Left kidney (tissue), 2 donors: ENCODE data around the gene TAMALIN. TPM values are rescaled to one million over a fixed set of nuclear protein-coding genes. Genes with fewer than 3 reads are reported as not detected.

ENCODE experiments used
- DNase-seq: peaks from one replicate; pipeline ENCODE4 v3.0.0-alpha.2; 2013
- polyA plus RNA-seq: library from polyadenylated mRNA; unstranded; fragments of 120-200 nt; gene quantifications from one replicate; pipeline ENCODE4 v1.2.1, GENCODE V29; 2013; ENCODE audit not compliant: insufficient read length

Gene TAMALIN
- polyA plus RNA-seq, 1 donor = 23.4 TPM

DNA sequence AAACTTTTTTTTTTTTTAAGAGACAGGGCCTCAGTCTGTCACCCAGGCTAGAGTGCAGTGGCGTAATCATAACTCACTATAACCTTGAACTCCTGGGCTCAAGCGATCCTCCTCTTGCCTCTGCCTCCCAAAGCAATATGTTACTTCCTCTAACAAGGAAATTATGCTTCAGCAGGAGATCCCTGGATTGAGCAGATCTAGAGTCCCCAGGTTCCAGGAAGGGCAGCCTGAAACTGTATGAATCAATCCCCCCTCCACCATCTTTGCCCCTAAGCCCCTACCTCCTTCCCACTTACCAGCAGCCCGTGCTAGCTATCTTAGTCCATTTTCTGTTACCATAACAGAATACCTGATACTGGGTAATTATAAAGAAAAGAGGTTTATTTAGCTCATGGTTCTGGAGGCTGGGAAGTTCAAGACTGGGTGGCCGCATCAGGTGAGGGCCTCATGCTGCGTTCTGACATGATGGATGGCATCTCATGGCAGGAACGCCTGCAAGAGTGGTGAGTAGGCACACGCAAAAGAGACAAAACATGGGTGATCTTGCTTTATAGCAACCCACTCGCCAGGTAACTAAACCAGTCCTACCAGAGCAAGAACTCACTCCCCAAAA, 5.0 kb downstream of the TAMALIN start:
- DNase-seq = no peak

DNA sequence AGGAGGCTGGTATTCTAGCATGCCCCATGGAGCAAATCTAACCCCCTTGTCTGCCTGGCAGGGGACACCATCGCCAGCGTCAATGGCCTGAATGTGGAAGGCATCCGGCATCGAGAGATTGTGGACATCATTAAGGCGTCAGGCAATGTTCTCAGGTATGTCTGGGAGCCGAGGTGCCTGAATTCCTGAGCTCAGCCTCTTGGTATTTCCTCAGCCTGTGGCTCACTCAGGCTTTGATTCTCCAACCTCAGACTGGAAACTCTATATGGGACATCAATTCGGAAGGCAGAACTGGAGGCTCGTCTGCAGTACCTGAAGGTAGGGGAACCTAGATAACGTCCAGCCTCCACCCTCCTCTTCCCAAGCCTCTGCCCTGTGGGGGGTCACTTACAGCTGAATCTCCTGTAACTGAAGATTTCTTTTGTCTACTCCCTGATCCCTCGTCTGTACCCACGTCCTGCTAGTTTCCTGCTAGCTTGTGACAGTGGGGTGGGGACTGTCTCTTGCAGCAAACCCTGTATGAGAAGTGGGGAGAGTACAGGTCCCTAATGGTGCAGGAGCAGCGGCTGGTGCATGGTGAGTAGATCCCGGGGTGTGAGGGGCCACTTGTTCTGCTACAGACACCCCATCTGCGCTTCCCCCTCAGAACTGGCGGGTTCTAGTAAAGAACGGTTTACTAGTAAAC, 7.0 kb downstream of the TAMALIN start:
- DNase-seq = no peak

DNA sequence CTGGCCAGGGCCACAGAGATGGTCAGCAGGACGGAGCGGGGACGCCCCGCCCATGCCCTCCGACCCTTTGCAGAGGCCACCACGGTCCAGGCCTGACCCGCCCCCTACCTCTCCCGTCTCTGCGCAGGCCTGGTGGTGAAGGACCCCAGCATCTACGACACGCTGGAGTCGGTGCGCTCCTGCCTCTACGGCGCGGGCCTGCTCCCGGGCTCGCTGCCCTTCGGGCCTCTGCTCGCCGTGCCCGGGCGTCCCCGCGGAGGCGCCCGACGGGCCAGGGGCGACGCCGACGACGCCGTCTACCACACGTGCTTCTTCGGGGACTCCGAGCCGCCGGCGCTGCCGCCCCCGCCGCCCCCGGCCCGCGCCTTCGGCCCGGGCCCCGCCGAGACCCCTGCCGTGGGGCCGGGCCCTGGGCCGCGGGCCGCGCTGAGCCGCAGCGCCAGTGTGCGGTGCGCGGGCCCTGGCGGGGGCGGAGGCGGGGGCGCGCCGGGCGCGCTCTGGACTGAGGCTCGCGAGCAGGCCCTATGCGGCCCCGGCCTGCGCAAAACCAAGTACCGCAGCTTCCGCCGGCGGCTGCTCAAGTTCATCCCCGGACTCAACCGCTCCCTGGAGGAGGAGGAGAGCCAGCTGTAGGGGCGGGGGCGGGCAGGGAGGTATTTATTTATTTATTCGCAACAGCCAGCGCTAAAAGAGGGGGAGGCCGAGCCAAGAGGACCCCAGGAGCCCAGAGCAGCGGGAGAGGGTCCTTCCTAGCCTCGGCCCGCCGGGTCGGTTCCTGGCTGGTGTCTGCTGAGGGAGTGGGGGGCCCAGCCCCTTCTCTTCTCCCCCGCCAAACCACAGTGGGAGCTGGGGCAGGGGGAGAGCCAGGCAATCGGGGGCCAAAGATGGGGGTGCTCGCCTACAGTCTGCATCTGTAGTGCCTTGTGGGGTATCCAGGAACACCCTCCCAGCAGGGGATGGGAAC, 8.1 kb downstream of the TAMALIN start:
- no peak for DNase-seq

DNA sequence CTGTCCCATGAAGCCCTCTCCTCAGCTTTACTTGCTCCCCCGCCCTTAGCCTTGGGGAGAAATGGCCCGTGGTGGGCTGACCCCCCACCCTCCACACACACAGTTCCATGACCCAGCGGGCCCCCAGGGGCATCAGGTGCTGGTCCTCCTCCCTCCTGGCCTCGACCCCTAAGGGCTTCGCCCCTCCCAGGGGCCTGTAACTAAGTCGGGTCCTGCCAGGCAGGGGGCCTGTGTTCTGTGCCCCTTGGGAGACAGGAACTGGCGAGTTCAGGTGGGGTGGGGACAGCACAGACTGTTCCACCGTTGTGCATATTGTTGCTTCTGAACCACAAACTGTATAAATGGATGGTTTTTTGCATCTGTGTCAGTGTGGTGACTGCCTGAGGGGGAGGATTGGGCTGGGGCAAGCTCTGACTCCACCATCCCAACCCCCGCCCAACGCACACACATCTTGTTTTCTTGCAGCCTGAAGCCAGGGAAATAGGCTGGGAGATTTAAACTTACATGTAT, 8.8 kb downstream of the TAMALIN start:
- no peak for DNase-seq

DNA sequence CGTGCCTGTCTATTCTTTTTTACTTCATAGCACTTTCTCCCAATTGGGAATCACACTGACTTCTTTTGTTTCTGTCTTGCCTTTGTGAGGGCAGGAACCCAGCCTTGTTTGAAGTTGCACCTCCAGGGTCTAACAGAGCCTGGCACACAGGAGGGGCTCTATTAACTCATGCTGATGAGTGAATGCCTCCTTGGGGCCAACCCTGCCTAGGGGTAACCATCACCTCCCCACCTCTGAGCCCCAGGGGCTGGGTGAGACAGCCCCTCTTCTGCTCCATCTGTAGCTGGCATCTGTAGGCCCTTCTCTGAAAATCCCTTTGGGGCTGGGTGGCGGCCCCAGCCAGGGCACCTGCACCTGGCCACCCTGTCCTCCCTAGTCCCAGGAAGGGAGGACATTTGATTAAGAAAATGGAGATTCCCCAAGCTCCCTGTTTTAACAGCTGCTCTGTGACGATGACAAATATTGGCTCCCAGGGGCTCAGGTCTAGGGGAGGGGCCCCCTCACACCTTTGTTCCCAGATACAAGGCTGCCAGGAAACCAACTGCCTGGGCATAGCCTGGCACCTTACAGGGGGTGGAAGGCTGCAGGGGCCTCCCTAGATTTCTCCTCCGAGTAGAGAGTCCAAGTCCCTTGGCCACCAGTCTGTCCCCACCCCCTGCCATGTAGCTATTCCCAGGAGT, 11.8 kb downstream of the TAMALIN start:
- DNase-seq = no peak

DNA sequence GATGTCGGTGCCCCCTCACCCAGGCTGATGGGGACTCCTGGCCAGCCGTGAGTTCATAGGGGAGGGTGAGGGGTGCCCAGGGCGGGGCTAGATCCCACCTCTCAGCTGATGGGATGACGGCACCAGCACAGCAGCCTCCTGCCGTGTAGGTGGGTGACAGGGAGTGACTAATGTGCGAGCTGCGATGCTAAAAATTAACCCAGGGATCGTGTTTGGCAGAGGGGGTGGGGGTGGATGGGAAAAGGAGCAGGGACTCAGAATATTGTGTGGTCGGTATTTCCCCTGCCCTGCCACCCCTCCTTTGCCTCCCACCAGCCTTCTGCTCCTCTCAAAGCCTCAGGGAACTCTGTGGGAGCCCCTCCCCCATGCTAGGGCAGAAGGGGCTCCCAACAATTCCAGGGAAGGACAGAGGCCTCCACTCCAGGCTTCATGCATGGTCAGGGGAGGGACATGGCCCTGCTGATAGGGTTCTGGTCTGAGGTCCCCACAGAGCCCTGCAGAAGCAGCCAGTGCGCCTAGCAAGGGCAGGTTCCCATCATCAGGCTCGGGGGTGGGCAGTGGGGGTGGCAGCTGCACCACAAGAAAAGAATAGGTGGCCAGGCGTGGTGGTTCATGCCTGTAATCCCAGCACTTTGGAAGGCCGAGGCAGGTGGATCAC, 12.5 kb downstream of the TAMALIN start:
- DNase-seq = no peak

DNA sequence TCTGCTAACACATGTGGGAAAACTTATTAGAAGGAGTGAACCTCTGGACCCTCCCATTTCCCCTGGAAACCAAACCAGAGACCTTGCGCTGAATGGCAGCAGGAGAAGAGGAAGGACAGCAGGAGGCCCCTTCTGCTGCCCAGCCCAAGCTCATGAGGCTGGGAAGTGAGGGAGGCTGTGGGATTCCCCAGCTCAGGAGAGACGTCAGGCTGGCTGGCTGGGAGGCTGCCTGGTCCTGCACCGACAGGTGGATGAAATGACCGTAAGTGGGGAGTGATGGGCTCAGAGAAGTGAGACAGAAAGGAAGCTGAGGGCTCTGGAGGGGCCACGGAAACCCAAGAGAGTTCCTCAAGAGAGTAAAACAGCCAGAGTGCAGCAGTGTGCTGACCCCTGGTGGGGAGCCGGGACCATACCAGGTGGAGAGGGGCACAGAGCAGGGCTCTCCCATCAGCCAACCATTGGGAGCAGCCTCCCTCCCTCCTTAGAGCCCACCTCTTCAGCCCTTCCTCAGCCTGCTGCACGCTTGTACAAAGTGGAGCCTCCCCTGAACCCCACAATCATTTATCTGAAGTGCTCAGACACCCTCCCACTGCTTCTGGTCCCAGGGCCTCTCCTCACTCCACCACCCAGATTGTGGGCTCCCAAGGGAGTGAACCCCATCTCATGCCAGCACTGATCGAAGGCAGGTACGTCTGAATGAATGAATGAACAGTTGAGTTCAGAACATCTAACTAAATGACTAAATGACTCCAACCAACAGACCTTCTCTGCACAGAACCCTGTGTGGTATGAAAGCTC, 14.0 kb downstream of the TAMALIN start:
- no peak for DNase-seq

DNA sequence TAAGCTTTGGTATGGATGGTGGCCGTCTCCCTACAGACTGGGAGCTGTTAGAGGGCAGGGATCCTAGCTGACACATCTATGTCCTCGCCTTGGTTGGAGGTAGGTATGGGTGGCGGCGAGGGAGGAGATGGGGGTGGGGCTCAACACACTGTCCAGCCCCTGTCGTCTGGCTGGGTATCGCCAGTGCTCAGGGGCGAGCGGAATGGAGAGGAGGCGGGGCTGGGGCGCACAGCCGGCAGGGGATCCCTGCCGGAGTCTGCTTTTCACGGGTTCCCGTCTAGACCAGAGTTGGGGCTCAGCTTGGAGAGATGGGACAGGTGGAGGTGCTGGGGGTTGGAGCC, 16.1 kb downstream of the TAMALIN start:
- DNase-seq = no peak

DNA sequence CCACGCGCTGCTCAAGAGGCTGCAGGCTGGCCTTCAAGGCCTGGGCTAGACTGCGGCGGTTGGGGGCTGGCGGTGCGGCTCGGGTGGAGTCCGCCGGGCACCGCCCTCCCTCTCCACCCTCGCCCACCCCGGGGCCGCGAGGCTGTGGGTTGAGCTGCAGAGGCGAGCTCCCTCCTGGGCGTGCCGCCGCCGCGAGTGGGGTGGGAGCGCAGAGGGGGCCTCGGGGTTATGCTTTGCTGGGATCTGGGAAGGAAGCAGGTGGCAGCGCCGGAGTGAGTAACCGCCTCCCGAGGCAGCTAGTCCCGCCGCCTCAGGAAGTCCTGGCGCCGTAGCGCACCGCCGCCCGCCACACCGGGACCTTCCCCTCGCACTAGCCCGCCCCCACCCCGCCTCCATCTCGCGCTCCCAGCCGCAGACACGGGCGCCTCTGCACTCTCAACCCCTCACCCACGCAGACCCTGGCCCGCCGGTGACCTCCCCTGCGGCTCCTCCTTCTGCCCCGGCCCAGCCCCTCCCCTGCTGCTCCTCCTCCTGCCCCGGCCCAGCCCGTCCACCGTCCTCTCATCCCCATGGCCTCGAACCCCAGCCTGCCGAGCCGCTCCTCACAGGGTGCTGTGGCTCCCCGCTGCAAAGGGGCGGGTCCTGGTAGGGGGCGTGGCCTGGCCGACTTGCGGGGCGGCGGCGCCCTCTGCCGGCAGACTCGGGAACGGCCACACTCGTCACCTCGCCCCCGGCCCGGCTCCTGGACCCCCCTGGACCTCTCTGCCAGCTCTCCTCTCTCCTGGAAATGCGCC, 16.6 kb downstream of the TAMALIN start:
- no peak for DNase-seq

DNA sequence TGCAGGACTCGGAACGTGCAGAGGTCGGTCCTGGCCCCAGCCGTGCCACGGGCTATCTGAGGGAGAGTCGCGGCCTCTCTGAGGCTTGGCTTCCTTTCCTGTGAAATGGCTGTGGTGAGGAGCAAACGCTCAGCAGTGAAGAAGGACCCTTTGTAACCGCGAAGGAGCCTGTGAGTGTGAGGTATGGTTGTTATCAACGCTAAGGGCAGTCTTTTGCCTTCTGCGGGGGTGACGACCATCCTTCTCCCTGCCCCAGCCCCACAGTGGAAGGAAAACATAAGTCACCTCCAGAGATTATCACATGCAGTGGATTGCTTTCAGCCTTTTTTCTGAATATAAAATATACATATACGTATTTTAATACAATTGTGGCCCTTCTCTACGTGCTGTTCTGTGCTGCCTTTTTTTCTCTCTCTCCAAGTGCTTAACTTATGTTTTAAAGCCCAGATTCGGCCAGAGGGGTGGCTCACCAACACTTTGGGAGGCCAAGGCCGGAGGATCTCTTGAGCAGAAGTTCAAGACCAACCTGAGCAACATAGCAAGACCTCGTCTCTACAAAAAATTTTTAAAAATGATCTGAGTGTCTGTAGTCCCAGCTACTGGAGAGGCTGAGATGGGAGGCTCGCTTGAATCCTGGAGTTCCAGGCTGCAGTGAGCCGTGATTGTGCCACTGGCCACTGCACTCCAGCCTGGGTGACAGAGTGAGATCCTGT, 17.4 kb downstream of the TAMALIN start:
- DNase-seq = no peak

DNA sequence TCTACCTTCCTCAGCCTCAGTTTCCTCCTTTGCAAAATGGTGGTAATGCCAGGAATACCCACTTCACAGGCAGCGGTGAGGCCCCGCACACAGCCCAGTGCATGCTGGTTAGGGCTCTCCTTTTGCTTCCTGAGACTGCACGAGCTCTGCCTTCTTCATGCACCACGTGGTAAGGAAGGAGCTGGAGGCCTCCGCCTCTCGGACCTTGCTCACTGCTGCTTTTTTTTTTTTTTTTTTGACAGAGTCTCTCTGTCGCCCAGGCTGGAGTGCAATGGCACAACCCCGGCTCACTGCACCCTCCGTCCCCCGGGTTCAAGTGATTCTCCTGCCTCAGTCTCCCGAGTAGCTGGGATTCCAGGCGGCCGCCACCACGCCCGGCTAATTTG, 18.1 kb downstream of the TAMALIN start:
- DNase-seq = no peak

DNA sequence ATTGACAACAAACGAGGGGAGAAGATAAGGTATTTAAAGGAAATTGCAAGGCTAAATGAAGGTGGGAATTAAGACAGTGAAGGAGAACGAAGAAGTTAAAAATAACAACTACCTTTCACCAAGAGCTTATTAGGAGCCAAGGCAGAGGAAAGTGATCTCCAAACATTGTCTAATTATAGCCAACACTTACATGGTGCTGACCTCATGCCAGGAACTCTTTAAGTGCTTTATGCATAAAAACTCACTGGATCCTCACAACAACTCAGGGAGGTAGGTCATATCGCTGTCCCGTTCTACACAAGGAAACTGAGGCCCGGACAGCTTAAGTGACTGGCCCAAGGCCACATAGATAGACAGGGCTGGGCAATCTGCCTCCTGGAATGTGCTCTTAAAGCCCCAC, 19.5 kb downstream of the TAMALIN start:
- no peak for DNase-seq

DNA sequence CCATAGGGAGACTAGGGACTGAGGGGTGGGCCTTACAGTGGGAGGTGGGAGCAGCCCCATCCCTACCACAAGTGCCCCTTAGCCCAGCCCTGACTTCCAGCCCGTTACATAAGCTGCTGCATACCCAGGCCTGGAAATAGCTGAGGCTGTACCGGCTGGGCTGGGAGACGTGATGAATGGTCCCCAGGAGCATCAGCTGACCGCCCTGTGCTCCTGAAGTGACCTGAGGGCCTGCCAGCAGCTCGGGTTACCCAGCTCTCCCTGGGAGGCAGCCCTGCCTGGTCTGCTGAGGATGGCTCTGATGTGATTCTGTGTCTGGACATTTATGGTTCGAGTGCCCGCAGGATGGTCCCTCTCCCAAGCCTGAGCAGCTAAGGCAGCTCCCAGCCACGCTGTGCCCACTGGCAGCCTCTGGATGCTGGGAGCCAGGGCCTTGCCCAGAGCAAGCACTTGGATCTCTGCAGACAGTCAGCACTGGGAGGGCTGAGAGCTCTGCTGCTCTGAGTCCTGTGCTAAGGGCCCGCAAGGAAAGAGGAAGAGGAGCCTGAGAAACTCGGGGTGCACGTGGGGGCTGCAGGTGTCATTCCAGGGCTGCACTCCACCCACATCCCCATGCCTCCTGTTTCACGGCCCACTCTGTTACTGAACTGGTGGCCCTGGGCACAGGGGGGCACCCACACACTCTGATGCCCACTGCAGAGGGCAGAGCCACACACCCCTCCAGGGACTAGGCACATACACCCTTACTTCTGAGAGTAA, 20.5 kb downstream of the TAMALIN start:
- no peak for DNase-seq

DNA sequence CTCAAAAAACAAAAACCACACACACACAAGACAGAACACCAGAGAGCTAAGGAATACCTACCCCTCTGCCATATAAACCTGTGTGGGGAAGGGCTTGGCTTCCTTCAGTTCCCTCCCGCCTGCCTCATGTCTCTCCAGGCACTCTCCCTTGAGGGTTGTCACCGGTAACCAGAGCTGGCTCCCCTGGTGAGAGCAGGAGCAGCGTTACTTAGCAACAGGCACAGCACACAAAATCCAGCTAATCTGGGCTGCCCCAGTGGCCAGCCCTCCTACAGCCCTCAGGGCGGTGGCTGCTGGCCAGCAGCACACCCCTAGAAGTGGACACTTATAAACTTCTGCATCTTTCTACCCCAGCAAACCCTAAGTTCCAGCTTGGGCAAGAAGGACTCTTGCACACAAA, 22.9 kb downstream of the TAMALIN start:
- DNase-seq = no peak

DNA sequence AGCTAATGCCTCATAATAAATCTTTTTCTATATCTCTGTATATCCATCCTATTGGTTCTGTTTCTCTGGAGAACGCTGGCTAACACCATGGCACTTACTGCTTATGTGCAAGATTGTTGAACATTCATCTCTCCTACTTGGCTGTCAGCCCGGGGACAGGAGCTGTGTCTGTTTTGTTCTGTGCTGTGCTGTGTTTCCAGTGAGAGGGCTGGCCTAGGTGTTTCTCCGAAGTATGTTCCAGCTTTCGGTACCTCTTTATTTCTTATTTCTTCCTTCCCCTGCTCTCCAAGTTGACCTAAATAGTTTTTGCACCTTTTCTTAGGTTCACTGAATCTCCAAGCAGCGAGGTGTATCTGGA, 25.7 kb downstream of the TAMALIN start:
- DNase-seq = peak; percentile 61

DNA sequence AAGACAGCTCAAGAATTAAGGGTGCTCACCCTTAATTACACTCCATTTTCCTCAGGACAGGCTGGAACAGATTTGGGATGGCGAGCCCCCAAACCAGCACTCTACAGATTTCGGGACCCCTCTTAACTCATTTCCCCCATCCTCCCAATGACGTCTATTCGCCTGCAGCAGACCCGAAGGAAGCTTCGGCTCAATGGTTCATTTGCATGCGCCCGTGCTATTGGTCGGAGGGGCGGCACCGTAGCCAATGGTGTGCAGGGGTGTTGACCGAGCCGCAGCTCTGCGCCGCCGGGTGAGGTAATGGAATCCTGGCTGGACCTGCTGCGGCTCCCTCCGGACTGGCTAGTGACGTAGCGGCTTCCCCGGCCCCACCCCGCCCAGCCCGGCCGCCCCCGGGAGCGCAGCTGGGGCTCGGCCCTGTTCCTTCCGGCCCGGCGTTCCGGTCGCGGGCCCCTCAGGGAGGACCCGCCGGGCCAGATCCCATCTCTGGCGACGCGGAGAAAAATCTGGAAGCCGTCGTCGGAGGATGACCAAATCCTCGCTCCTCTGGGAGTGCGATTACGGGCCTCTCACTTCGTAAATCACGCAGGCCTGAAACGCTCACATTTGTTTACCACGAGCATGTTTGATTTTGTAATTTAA, 26.2 kb downstream of the TAMALIN start:
- peak; percentile 94 for DNase-seq

DNA sequence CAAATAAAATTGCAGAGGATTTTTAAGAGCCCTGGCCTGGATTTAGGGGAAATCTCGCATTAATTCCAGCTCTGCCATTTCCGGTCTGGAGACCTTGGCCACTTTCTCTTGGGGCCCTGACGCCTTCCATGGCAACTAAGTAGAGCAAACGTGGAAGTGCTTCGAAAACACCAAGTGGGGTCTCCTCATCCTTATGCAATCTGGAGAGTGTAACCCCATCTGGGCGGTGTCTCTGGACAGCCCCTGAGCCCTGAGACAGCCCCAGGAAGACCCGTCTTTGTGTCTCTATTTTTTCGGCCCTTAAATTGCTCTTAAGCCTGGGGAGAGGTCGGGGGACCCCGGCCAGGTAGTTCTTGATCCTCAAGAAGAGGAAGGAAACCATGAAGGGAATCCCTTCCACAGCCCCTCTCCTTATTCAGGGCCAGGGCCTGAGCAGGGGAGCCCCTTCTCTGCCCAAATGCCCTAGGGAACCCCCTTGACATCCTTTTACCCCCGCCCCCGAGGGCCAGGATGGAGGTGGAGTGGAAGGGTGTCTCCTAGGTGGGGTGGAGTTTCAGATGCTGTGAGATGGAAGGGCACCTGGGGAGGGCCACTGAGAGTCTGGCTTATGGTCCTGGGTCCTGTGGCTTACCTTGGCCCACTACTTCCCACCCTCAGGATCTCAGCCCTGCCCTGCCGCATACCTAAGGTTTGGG, 26.8 kb downstream of the TAMALIN start:
- DNase-seq = no peak

DNA sequence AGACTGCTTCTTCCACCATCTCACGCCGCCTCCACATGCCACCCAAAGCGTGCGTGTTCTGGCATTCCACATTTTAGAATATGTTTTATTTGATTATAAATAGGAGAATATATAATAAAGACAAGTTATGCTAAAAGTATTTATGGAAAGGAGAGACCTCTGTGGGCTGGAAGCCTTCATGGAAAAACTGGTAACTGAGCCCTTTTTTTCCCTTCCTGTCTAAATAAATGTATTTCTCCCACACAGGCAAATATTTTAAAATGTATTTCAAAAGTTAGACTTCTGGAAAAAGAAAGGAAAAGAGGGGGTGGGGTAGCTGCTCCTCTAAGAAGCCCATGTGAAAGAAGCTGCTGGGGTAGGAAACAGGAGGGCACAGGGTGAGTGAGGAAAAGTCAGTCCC, 28.4 kb downstream of the TAMALIN start:
- DNase-seq = no peak
